Breast epithelium (tissue), 4 donors: ENCODE data around the gene POLR1B. TPM values are rescaled to one million over a fixed set of nuclear protein-coding genes. Genes with fewer than 3 reads are reported as not detected.

Experiments
- DNase-seq, 2 donors: peaks; one replicate each; pipeline ENCODE4 v3.0.0-alpha.2; 2019; ENCODE audit warnings: low spot score in 2 of 2
- H3K27ac ChIP-seq, 2 donors: fragments of 200-600 bp; sonication (generic) in 1 of 2; one replicate each; pipeline ENCODE4 v1.5.1; 2016 to 2019; ENCODE audit warnings: mild to moderate bottlenecking in 1 of 2
- H3K27me3 ChIP-seq, 2 donors: fragments of 200-600 bp; sonication (generic) in 1 of 2; one replicate each; pipeline versions ENCODE4 v1.5.1 to v1.6.0; 2017 to 2019; ENCODE audit warnings: control low read depth in 1 of 2, mild to moderate bottlenecking in 1 of 2
- H3K36me3 ChIP-seq: fragments of 200-600 bp; one replicate; pipeline ENCODE4 v1.5.1; 2019
- H3K4me1 ChIP-seq, 2 donors: fragments of 200-600 bp; sonication (generic); one replicate each; pipeline ENCODE4 v1.5.1; 2016 to 2019; ENCODE audit warnings: control low read depth in 1 of 2
- H3K4me3 ChIP-seq, 3 donors: fragments of 200-600 bp; sonication (generic); 1 replicate in 2 of 3; 2 replicates in 1 of 3; pipeline ENCODE4 v1.5.1; 2016 to 2019; ENCODE audit warnings: mild to moderate bottlenecking in 3 of 3, moderate library complexity in 2 of 3
- H3K9me3 ChIP-seq, 2 donors: fragments of 200-600 bp; sonication (generic) in 1 of 2; one replicate each; pipeline ENCODE4 v1.5.1; 2016 to 2019; ENCODE audit warnings: control low read depth in 1 of 2
- CTCF ChIP-seq, 3 donors: fragments of 450-650 bp; IDR thresholded peaks; one replicate each; pipeline ENCODE4 v1.5.1; 2016 to 2017; ENCODE audit warnings: antibody characterized with exemption in 3 of 3, mild to moderate bottlenecking in 3 of 3, moderate library complexity in 3 of 3
- POLR2A ChIP-seq: fragments of 450-650 bp; IDR thresholded peaks from one replicate; pipeline ENCODE4 v1.6.1; 2016; ENCODE audit warnings: antibody characterized with exemption, mild to moderate bottlenecking, moderate library complexity
- POLR2AphosphoS5 ChIP-seq, 3 donors: sonication (generic); formaldehyde crosslinking; IDR thresholded peaks; one replicate each; pipeline ENCODE4 v1.6.1; 2017; ENCODE audit warnings: antibody characterized with exemption in 3 of 3
- intact Hi-C: fragments of 100-400 bp; cut with DNase I; formaldehyde crosslinking; loops from one replicate; pipeline ENCODE4 v1.15.1; 2023; ENCODE audit warnings: low total_unique reads
- total RNA-seq, 3 donors: library from RNA; depleted of rRNA; stranded (reverse); fragments of >200 nt; gene quantifications; one replicate each; pipeline ENCODE4 v1.1.0, GENCODE V29; 2016

The POLR1B gene
- total RNA-seq, 3 donors from 2014 or later: 7.8 to 23.7 (median 15.7) TPM

GRCh38 chr2:112516801-112517200, 25.5 kb upstream of the POLR1B start:
- no peak for DNase-seq
- Histone ChIP-seq H3K36me3 (no peaks in the 10 kb centered on the region), H3K27ac (no peak overlapping the region), H3K27me3 (no peaks in the 10 kb centered on the region), H3K4me3 (no peak overlapping the region), H3K9me3 (no peaks in the 10 kb centered on the region), H3K4me1 (no peaks in the 10 kb centered on the region)
- intact Hi-C loops: no loop called here
- no peak for TF ChIP-seq CTCF (IDR thresholded peaks at IDR 0.05)
- no peak for TF ChIP-seq POLR2A

- intact Hi-C loops: no loop called here
- no peak for TF ChIP-seq POLR2A
- no peak for TF ChIP-seq POLR2AphosphoS5 (IDR thresholded peaks at IDR 0.05)
- no peak for TF ChIP-seq CTCF (IDR thresholded peaks at IDR 0.05)
- no peaks in the 10 kb centered on the region for H3K9me3 ChIP-seq
- no peak for DNase-seq
- H3K27ac ChIP-seq: no peak overlapping the region
- no peaks in the 10 kb centered on the region for H3K27me3 ChIP-seq
- no peaks in the 10 kb centered on the region for H3K36me3 ChIP-seq
- H3K4me1 ChIP-seq: no peaks in the 10 kb centered on the region
- no peak overlapping the region for H3K4me3 ChIP-seq
These were observed 23.5 kb upstream of the POLR1B start for GRCh38 chr2:112518807-112519206.

- intact Hi-C loops: no loop called here
These were observed 22.8 kb upstream of the POLR1B start for GRCh38 chr2:112519506-112519905.

GRCh38 chr2:112520234-112520783, 22.0 kb upstream of the POLR1B start:
- H3K36me3 ChIP-seq: no peaks in the 10 kb centered on the region

More at GRCh38 chr2:112519506-112519905, 22.8 kb upstream of the POLR1B start:
- TF ChIP-seq CTCF (IDR thresholded peaks at IDR 0.05) (no peak), POLR2A (no peak), POLR2AphosphoS5 (IDR thresholded peaks at IDR 0.05) (no peak)
- H3K27ac ChIP-seq: no peak overlapping the region
- H3K4me1 ChIP-seq: no peaks in the 10 kb centered on the region
- H3K4me3 ChIP-seq: no peak overlapping the region
- no peaks in the 10 kb centered on the region for H3K9me3 ChIP-seq
- no peak for DNase-seq
- no peaks in the 10 kb centered on the region for H3K27me3 ChIP-seq
- no peaks in the 10 kb centered on the region for H3K36me3 ChIP-seq

More at GRCh38 chr2:112520234-112520783, 22.0 kb upstream of the POLR1B start:
- DNase-seq: no peak
- Histone ChIP-seq H3K9me3 (no peaks in the 10 kb centered on the region), H3K27ac (no peak overlapping the region), H3K4me3 (no peak overlapping the region), H3K27me3 (no peaks in the 10 kb centered on the region), H3K4me1 (no peaks in the 10 kb centered on the region)
- intact Hi-C loops: no loop called here
- TF ChIP-seq POLR2AphosphoS5 (IDR thresholded peaks at IDR 0.05) (no peak), CTCF (IDR thresholded peaks at IDR 0.05) (no peak), POLR2A (no peak)
